ES-I3 (cell line): ENCODE results near the gene DTX1.

Source experiments
- H3K36me3 ChIP-seq: 2 replicates; pipeline ENCODE4 v1.6.1; 2013; ENCODE audit warnings: mild to moderate bottlenecking, low read length, control low read depth, moderate library complexity; ENCODE audit not compliant: insufficient read depth
- H3K4me1 ChIP-seq: 2 replicates; pipeline ENCODE4 v1.6.1; 2013; ENCODE audit warnings: mild to moderate bottlenecking, control low read depth, low read length; ENCODE audit not compliant: insufficient read depth
- H3K9ac ChIP-seq: 2 replicates; pipeline ENCODE4 v1.6.1; 2013; ENCODE audit warnings: low read depth, mild to moderate bottlenecking, low read length, moderate library complexity
- H3K9me3 ChIP-seq: 2 replicates; pipeline ENCODE4 v1.6.1; 2013; ENCODE audit warnings: mild to moderate bottlenecking, low read length, moderate library complexity; ENCODE audit not compliant: control insufficient read depth, insufficient read depth

DTX1 gene

DNA sequence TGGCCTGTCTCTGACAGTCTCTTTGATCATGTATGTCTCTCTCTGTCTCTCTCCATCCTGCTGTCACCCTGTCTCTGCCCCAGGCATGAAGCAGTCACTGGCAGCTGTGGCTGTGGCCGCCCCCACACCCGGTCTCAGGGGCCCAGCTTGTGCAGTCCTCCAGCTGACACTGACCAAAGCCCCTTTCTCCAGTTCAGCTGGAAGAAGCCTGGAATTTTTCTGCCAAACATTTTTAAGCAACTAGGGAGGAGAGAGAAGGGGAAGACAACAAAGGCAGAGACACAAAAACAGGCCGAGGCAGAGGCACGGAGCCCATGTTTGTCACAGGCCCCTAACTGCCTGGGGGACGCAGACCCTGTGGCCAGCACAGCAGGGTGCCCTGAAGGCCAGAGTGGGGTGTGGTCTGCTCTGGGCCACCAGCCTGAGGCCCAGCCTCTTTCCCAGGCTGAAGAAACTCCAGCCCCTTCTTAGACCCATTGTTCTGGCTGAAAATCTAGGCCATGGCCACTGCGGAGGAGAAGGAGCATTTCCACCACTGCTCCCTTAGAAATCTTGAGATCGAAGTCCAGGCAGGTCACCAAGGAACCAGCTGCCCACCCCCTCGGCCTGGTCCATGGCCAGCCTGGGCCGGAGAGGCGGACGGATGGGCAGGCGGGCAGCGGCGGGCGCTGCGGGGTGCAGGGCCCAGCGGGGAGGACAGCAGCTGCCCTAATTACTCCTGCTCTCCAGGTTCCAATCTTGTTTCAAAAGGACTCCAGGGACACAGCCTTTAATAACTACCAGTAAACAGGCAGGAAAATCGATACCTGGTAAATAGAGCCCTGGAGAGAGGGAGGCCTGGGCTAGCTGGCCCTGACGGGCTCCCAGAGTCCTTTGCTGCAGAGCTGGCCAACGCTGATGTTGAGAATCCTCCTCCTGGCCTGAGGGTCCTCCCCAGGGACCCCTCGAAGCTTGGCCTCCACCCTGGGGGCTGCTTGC is 14.9 kb downstream of the DTX1 start:
- H3K9ac ChIP-seq, result no peak overlapping the region
- no peaks in the 10 kb centered on the region for H3K36me3 ChIP-seq
- H3K4me1 ChIP-seq, result peaks cover 22% of the 10 kb centered on the region; the same call in 1 of the 2 replicates
- no peaks in the 10 kb centered on the region for H3K9me3 ChIP-seq

DNA sequence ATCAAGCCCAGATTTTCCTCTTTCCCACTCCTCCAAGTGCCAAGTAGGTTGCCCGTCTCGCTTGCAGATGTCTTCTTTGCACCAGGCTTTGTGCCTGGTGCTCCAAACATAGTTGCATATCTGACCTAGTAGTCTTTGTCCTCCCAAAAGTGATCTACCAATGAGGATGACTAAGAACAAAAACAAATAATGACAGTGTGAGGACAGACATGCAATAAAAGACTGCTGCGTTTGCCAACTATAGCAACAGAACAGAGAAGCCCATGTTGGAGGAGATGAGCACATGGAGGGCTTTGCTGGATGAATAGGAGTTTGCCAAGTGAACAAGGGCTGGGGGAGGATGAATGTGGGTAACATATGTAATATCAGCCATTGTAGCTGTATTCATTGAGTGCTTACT is 15.6 kb downstream of the DTX1 start:
- Histone ChIP-seq H3K4me1 (peaks cover 17% of the 10 kb centered on the region; the same call in 1 of the 2 replicates), H3K36me3 (no peaks in the 10 kb centered on the region), H3K9me3 (no peaks in the 10 kb centered on the region), H3K9ac (no peak overlapping the region)

DNA sequence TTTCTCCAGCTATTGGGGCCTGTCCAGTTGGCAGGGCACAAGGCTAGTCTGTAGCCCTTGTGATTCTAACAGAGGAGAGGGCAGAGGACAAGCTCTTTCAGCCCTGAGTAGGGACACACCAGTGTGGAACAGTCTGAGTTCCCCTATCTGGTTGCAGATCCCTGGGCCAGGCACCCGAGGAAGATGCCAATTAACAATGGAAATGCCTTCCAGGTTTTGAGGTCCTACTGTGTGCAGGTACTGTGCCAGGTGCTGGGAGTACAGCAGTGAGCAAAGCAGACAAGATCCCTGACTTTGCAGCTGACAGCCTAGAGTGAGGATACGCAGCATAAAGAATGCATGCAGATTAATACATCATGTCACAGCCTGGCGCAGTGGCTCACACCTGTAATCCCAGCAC is 17.1 kb downstream of the DTX1 start:
- no peaks in the 10 kb centered on the region for H3K9me3 ChIP-seq
- H3K4me1 ChIP-seq, result peaks cover 14% of the 10 kb centered on the region; the same call in 1 of the 2 replicates
- no peaks in the 10 kb centered on the region for H3K36me3 ChIP-seq
- H3K9ac ChIP-seq, result no peak overlapping the region

DNA sequence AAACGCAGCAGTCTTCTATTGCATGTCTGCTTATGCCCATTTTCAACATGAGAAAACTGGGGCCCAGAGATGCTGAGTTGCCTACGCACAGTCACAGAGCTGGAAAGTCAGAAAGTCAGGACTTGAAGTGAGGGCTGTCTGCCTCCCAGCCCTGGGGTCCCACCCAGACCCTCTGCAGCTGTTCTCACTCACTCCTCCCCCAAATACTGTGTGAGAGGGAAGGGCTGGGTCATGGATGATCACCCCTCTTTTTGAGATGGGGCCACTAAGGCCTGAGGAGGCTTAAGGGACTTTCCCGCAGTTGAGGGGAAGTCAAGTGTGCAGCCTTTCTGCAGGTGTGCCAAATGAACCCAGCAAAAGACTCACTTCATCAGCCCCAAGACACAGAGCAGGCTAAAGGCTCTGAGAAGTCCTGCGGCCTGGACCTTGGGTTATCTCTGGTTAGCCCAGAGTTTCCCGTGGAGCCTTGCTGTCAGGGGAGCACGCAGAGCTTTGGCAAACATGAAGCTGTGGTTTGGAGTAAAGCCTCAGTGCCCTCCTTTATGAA is 18.7 kb downstream of the DTX1 start:
- Histone ChIP-seq H3K36me3 (no peaks in the 10 kb centered on the region), H3K9ac (no peak overlapping the region), H3K9me3 (no peaks in the 10 kb centered on the region), H3K4me1 (peaks cover 8% of the 10 kb centered on the region; the same call in 1 of the 2 replicates)

DNA sequence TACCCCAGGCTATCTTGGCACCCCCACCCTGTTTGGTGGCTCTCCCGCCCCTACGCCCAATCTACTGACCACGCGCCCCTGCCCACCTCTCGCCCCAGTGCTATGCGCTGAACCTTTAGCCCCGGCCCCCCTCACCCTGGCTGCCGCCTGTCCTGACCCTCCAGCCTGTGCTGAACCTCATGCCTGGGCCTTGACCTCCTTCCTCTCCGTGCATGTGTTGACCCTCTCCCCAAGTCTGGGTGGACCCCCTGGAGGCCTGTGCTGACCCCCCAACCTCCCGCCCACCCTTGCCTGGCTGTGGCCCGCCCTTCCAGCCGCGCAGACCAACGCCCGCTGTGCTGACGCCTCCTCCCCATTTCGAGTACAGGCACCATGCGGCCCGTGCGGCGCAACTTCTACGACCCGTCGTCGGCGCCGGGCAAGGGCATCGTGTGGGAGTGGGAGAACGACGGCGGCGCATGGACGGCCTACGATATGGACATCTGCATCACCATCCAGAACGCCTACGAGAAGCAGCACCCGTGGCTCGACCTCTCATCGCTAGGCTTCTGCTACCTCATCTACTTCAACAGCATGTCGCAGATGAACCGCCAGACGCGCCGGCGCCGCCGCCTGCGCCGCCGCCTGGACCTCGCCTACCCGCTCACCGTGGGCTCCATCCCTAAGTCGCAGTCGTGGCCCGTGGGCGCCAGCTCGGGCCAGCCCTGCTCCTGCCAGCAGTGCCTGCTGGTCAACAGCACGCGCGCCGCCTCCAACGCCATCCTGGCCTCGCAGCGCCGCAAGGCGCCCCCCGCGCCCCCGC is 20.7 kb downstream of the DTX1 start:
- Histone ChIP-seq H3K9ac (peak overlapping the region; percentile 37), H3K4me1 (no peaks in the 10 kb centered on the region), H3K36me3 (no peaks in the 10 kb centered on the region), H3K9me3 (no peaks in the 10 kb centered on the region)

DNA sequence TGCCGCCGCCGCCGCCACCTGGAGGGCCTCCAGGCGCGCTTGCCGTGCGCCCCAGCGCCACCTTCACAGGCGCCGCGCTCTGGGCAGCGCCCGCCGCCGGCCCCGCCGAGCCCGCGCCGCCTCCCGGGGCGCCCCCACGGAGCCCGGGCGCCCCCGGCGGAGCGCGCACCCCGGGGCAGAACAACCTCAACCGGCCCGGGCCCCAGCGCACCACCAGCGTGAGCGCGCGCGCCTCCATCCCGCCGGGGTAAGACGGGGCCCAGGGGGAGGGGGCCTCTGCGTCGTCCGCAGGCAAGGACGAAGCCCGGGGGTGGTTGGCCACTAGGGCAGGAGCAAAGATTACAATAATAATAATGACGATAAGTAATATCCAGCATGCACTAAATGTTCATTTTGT is 21.3 kb downstream of the DTX1 start:
- Histone ChIP-seq H3K9ac (peak overlapping the region; percentile 37), H3K36me3 (no peaks in the 10 kb centered on the region), H3K4me1 (no peaks in the 10 kb centered on the region), H3K9me3 (no peaks in the 10 kb centered on the region)

DNA sequence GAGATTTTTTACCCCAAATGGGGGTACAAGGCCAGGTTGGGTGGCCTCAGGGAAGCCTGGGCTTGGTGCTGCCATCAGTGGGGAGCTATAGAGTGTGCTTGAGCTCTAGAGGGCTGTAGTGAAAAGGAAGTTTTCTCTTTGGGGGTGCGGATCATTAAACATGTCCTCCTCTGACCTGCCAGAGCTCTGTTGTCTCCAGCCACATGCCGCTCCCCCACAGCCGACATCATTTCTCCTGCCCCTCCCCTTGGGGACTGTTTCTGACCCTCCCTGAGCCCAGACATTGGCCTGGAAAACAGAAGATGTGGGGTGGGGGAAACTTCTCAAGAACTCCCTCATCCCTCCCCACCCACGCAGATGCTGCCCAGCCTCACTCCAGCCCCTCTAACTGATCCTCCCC is 25.3 kb downstream of the DTX1 start:
- Histone ChIP-seq H3K36me3 (no peaks in the 10 kb centered on the region), H3K9me3 (no peaks in the 10 kb centered on the region), H3K9ac (no peak overlapping the region), H3K4me1 (peaks cover 3% of the 10 kb centered on the region; the same call in 1 of the 2 replicates)

DNA sequence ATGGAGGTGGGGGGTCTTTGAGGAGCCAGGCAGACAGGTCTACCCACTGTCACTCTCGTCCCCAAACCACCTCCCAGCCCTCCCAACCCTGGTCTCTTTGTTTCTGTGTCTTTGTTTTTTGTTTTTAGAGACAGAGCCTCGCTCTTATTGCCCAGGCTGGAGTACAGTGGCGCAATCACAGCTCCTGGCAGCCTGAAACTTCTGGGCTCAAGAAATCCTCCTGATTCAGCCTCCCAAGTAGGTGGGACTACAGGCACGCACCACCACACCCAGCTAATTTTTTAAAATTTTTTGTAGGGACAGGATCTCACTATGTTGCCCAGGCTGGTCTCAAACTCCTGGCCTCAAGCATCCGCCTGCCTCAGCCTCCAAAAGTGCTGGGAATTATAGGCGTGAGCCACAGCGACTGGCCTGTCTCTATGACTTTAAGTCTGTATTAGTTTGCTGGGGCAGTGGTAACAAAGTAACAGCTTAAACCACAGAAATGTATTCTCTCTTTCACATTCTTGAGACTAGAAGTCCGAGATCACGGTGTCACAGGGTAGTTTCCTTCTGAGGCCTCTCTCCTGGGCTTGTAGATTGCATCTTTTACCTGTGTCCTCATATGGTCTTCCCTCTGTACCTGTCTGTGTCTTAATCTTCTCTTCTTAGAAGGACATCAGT is 26.1 kb downstream of the DTX1 start:
- Histone ChIP-seq H3K9ac (no peak overlapping the region), H3K36me3 (no peaks in the 10 kb centered on the region), H3K9me3 (no peaks in the 10 kb centered on the region), H3K4me1 (peaks cover 3% of the 10 kb centered on the region; the same call in 1 of the 2 replicates)

DNA sequence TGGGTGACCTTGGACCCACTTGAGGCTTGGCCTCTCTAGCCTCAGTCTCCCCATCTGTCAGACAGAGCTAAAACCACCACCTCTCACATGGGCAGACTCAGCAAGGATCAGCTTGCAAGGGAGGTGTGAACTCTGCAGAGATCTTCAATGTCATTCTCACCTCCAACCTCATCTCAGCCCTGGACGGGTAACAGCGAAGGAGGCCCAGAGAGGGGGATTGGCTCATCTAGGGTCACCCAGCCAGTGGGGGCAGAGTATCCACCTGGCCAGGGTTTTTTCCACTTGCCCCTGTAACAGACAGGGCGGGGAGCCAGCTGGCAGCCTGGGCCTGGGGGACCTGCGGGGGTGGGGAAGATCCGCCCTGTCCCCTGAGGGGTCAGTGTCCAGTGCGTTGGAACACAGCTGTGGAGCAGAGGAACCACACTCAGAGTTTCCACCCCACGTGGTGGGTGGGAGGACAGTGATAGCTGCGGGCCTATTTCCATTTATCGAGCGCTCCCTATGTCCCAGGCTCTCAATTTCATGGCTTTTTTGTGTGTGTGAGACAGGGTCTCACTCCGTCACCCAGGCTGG is 27.4 kb downstream of the DTX1 start:
- Histone ChIP-seq H3K4me1 (peaks cover 3% of the 10 kb centered on the region; the same call in 1 of the 2 replicates), H3K9me3 (no peaks in the 10 kb centered on the region), H3K9ac (no peak overlapping the region), H3K36me3 (no peaks in the 10 kb centered on the region)

DNA sequence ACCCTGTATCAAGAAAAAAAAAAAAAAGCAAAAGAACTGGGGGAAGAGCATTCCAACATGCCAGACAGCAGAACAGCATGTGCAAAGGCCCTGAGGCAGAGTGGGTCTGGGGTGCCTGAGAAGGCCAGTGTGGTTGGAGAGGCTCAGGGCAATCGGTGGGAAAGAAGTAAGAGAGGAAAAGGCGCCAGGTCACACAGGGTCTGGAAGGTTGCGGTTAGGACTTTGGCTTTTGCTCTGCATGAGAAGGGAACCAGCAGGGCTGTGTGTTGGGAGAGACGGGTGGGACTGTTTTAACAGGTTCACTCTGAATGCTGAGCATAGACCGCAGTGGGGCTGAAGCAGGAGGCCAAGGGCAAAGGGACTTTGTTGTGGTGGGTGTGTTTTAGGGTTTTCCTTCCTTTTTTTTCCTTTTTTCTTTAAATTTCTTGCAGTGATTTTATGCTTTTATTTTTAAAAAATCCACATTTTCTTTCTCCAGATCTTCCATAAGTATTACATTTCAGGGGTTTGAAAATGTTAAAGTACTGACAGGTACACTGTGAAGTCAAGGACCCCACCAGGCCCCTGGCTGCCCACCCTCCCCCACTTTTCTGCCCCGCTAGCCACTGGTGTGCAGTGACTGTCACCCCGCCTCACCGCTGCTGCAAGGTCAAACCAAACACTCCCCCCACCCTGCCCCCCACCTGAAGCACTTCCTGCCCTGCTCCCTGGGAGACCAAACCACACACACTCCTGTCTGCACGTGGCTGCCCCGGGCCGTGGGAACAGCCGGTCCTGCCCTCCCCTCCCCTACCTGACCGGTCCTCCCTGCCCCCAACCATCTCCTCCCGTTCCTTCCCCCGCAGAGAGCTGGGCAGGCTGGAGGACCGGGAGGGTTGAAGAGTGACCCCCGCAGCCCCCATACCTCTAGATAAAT is 30.0 kb downstream of the DTX1 start:
- no peak overlapping the region for H3K9ac ChIP-seq
- H3K4me1 ChIP-seq, result peaks cover 3% of the 10 kb centered on the region; the same call in 1 of the 2 replicates
- no peaks in the 10 kb centered on the region for H3K9me3 ChIP-seq
- no peaks in the 10 kb centered on the region for H3K36me3 ChIP-seq

DNA sequence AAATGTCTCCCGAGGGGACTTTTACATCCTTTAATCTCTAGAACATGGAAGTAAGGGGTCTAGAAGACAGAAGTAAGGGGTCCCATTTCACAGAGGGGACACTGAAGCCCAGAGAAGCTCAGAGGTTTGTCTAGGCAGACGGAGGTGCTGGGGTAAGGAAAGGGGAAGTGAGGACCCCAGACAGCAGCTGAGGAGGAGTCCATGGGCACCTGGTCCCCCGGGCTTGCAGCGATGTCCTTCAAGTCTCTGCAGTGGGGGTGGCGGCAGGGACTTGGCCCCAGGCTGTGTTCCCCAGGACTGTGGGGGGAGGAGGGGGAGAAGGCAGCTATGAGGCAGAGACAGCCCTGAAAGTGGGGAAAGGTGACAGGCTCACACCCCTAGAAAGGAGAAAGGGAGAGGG is 30.7 kb downstream of the DTX1 start:
- Histone ChIP-seq H3K9me3 (no peaks in the 10 kb centered on the region), H3K36me3 (no peaks in the 10 kb centered on the region), H3K4me1 (peaks cover 3% of the 10 kb centered on the region; the same call in 1 of the 2 replicates), H3K9ac (no peak overlapping the region)

DNA sequence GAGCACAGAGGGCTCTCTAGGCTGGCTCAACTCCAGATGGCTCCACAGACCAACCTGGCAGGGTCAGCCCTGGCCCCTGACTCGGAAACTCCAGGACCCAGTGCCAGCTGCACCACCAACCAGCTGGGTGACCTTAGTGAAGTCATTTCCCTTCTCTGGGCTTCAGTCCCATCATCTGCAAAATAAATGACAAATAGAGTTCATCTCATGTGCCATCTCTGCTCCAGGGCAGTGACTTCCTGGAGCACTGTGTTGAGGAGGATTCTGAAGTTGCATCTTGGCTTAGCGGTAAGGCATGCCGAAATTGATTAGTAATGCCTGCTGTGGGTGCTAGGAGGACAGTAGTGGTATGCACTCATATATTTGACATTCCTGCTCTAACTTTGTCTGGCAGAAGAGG is 31.5 kb downstream of the DTX1 start:
- H3K9me3 ChIP-seq, result no peaks in the 10 kb centered on the region
- peaks cover 3% of the 10 kb centered on the region; the same call in 1 of the 2 replicates for H3K4me1 ChIP-seq
- no peak overlapping the region for H3K9ac ChIP-seq
- no peaks in the 10 kb centered on the region for H3K36me3 ChIP-seq
